ENCODE results near the gene CAMTA1. TPM values are rescaled to one million over a fixed set of nuclear protein-coding genes. Genes with fewer than 3 reads are reported as not detected.
"Not testable (repeated sequence)": the region's sequence is repeated elsewhere in the genome, so short reads cannot be mapped to it uniquely, and the experiment has no call there.

Gene CAMTA1
- total RNA-seq, 2 donors from 2014 or later, result 36.7 to 51.9 TPM

GRCh38 chr1:7705048-7705907, 920.0 kb downstream of the CAMTA1 start:
- Mint-ChIP-seq H3K4me3 (peak overlapping the region; percentile 69), H3K9me3 (no peaks in the 10 kb centered on the region), H3K27ac (peak overlapping the region; percentile 54), H3K27me3 (peaks cover 10% of the 10 kb centered on the region), H3K4me1 (peaks cover 3% of the 10 kb centered on the region), H3K36me3 (ENCODE audit: low read depth) (no peaks in the 10 kb centered on the region)
- no peak for ATAC-seq (replicated peaks)

GRCh38 chr1:7705908-7706216, 920.6 kb downstream of the CAMTA1 start:
- H3K9me3 Mint-ChIP-seq, result no peaks in the 10 kb centered on the region
- ATAC-seq (replicated peaks), result no peak
- peak overlapping the region; percentile 69 for H3K4me3 Mint-ChIP-seq
- peaks cover 3% of the 10 kb centered on the region for H3K4me1 Mint-ChIP-seq
- no peaks in the 10 kb centered on the region for H3K36me3 Mint-ChIP-seq (ENCODE audit: low read depth)
- H3K27ac Mint-ChIP-seq, result no peak overlapping the region
- peaks cover 10% of the 10 kb centered on the region for H3K27me3 Mint-ChIP-seq

DNA sequence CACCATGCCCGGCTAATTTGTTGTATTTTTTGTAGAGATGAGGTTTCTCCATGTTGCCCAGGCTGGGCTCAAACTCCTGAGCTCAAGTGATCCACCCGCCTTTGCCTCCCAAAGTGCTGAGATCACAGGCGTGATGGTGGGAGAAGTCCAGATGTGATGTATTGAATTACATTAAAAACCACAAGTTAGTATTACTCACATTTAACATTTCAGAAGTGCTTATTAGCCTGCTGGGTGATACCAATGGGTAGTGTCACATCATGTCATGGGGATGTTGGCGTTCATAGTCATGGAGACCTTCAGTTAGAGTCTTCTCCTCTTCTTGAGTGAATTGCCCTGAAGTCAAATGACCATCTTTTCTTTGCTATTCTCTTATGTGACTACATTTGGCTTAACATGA, 922.3 kb downstream of the CAMTA1 start:
- H3K4me3 Mint-ChIP-seq, result no peak overlapping the region
- H3K36me3 Mint-ChIP-seq (ENCODE audit: low read depth), result no peaks in the 10 kb centered on the region
- H3K27me3 Mint-ChIP-seq, result peaks cover 10% of the 10 kb centered on the region
- no peak overlapping the region for H3K27ac Mint-ChIP-seq
- no peaks in the 10 kb centered on the region for H3K9me3 Mint-ChIP-seq
- ATAC-seq (replicated peaks), result no peak
- peaks cover 3% of the 10 kb centered on the region for H3K4me1 Mint-ChIP-seq

- not testable (repeated sequence) for H3K27ac Mint-ChIP-seq; H3K36me3 Mint-ChIP-seq (ENCODE audit: low read depth); H3K4me3 Mint-ChIP-seq
Observed at GRCh38 chr1:7708065-7708464, 922.8 kb downstream of the CAMTA1 start.

GRCh38 chr1:7710859-7711258, 925.6 kb downstream of the CAMTA1 start:
- peaks cover 2% of the 10 kb centered on the region for H3K4me1 Mint-ChIP-seq
- no peak for ATAC-seq (replicated peaks)
- H3K36me3 Mint-ChIP-seq (ENCODE audit: low read depth), result no peaks in the 10 kb centered on the region
- no peaks in the 10 kb centered on the region for H3K9me3 Mint-ChIP-seq
- H3K27me3 Mint-ChIP-seq, result peaks cover 3% of the 10 kb centered on the region
- no peak overlapping the region for H3K4me3 Mint-ChIP-seq
- no peak overlapping the region for H3K27ac Mint-ChIP-seq

More at GRCh38 chr1:7708065-7708464, 922.8 kb downstream of the CAMTA1 start:
- not testable (repeated sequence) for H3K4me1 Mint-ChIP-seq; H3K9me3 Mint-ChIP-seq; H3K27me3 Mint-ChIP-seq; ATAC-seq (replicated peaks)

- Mint-ChIP-seq H3K27ac (no peak overlapping the region), H3K36me3 (ENCODE audit: low read depth) (no peaks in the 10 kb centered on the region)
Observed at GRCh38 chr1:7712731-7713323, 927.6 kb downstream of the CAMTA1 start.

DNA sequence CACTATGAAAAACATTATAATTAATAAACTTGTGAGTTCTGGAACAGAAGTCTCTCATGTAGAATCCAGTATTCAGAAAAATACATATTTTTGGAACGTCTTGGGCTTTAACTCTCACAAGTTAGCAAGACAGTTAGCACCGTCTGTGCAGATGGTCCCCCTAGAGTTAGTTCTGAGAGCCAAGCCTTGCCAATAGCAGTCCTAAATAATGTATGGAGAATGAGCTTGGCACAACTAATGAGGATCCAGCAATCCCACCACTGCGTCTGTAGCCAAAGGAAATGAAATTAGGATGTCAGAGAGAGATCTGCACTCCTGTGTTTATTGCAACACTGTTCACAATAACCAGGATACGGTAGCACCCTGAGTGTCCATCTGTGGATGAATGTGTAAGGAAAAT, 931.3 kb downstream of the CAMTA1 start:
- no peaks in the 10 kb centered on the region for H3K9me3 Mint-ChIP-seq
- H3K27ac Mint-ChIP-seq, result no peak overlapping the region
- no peaks in the 10 kb centered on the region for H3K36me3 Mint-ChIP-seq (ENCODE audit: low read depth)
- no peak for ATAC-seq (replicated peaks)
- no peak overlapping the region for H3K4me3 Mint-ChIP-seq
- H3K4me1 Mint-ChIP-seq, result no peaks in the 10 kb centered on the region
- H3K27me3 Mint-ChIP-seq, result no peaks in the 10 kb centered on the region

More at GRCh38 chr1:7712731-7713323, 927.6 kb downstream of the CAMTA1 start:
- no peak for ATAC-seq (replicated peaks)
- Mint-ChIP-seq H3K9me3 (no peaks in the 10 kb centered on the region), H3K27me3 (no peaks in the 10 kb centered on the region), H3K4me3 (no peak overlapping the region), H3K4me1 (no peaks in the 10 kb centered on the region)

- Mint-ChIP-seq H3K4me3 (no peak overlapping the region), H3K9me3 (no peaks in the 10 kb centered on the region), H3K27me3 (no peaks in the 10 kb centered on the region), H3K36me3 (ENCODE audit: low read depth) (no peaks in the 10 kb centered on the region), H3K27ac (no peak overlapping the region), H3K4me1 (no peaks in the 10 kb centered on the region)
- ATAC-seq (replicated peaks), result no peak
Observed at GRCh38 chr1:7717748-7718368, 932.6 kb downstream of the CAMTA1 start.

GRCh38 chr1:7719468-7720094, 934.3 kb downstream of the CAMTA1 start:
- H3K9me3 Mint-ChIP-seq, result no peaks in the 10 kb centered on the region
- no peaks in the 10 kb centered on the region for H3K4me1 Mint-ChIP-seq
- H3K4me3 Mint-ChIP-seq, result no peak overlapping the region
- H3K27ac Mint-ChIP-seq, result no peak overlapping the region
- no peak for ATAC-seq (replicated peaks)
- H3K36me3 Mint-ChIP-seq (ENCODE audit: low read depth), result no peaks in the 10 kb centered on the region
- H3K27me3 Mint-ChIP-seq, result no peaks in the 10 kb centered on the region

GRCh38 chr1:7721940-7722669, 936.9 kb downstream of the CAMTA1 start:
- no peaks in the 10 kb centered on the region for H3K36me3 Mint-ChIP-seq (ENCODE audit: low read depth)
- no peak overlapping the region for H3K4me3 Mint-ChIP-seq
- H3K27me3 Mint-ChIP-seq, result no peaks in the 10 kb centered on the region
- no peak for ATAC-seq (replicated peaks)
- H3K27ac Mint-ChIP-seq, result no peak overlapping the region
- peaks cover 5% of the 10 kb centered on the region for H3K4me1 Mint-ChIP-seq
- no peaks in the 10 kb centered on the region for H3K9me3 Mint-ChIP-seq

- ATAC-seq (replicated peaks), result no peak
- H3K4me1 Mint-ChIP-seq, result peaks cover 5% of the 10 kb centered on the region
Observed at GRCh38 chr1:7722670-7723012, 937.4 kb downstream of the CAMTA1 start.

DNA sequence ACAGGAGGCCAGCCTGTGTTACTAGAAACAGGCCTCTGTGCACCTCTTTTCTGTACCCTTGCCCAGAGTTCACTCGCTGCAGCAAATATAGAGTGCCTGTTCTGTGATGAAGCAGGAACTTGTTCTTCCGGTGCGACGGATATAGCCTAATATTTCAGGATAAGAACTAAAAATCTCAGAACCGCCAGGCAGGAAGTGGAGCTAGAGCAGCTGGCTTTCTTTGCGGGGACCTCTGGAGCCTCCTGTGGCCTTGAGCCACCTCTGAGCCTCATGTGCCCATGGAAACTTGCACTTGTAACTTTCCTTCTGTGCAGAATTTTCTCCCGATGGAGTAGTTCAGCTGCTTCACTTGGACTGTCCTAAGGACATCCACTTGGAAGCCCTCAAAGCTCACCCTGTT, 941.4 kb downstream of the CAMTA1 start:
- ATAC-seq (replicated peaks), result peak; percentile 21
- Mint-ChIP-seq H3K27ac (peak overlapping the region; percentile 9), H3K4me1 (peaks cover 5% of the 10 kb centered on the region), H3K4me3 (peak overlapping the region; percentile 19), H3K9me3 (no peaks in the 10 kb centered on the region), H3K36me3 (ENCODE audit: low read depth) (no peaks in the 10 kb centered on the region), H3K27me3 (no peaks in the 10 kb centered on the region)

More at GRCh38 chr1:7722670-7723012, 937.4 kb downstream of the CAMTA1 start:
- Mint-ChIP-seq H3K36me3 (ENCODE audit: low read depth) (no peaks in the 10 kb centered on the region), H3K27ac (no peak overlapping the region), H3K4me3 (no peak overlapping the region), H3K9me3 (no peaks in the 10 kb centered on the region), H3K27me3 (no peaks in the 10 kb centered on the region)

DNA sequence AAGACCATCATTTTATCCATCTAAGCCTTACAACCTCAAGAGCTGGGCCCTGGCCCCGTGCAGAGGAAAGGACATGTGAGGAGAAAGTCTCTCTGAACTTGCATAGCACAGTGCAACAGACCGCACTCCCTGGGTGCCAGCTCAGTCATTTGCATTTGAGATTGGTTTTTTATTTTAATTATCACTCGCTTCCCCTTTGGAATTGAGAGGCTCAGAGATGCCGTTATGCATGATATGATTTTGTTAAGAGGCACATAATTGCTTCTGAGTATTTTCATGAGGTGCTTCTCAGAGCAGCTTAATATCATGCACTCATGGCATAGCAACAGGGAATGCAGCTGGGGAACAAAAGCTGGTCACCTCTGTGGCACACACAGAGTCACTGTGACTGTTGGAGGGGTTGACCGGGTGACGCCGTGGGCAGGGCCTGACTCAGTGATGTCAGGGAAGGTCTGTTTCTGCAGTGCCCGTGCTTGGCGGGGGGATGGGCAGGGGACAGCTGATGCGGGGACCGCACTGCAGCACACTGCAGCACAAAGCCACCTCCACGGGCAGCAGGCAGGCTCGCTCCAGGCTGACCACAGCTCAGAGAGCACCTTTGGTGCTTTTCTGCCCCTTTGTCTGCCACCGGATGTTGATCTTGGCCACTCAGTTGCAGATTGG, 942.7 kb downstream of the CAMTA1 start:
- no peaks in the 10 kb centered on the region for H3K9me3 Mint-ChIP-seq
- no peaks in the 10 kb centered on the region for H3K27me3 Mint-ChIP-seq
- H3K4me1 Mint-ChIP-seq, result peaks cover 5% of the 10 kb centered on the region

GRCh38 chr1:7729761-7730160, 944.5 kb downstream of the CAMTA1 start:
- no peaks in the 10 kb centered on the region for H3K27me3 Mint-ChIP-seq
- H3K9me3 Mint-ChIP-seq, result no peaks in the 10 kb centered on the region
- H3K4me3 Mint-ChIP-seq, result no peak overlapping the region
- no peaks in the 10 kb centered on the region for H3K36me3 Mint-ChIP-seq (ENCODE audit: low read depth)
- ATAC-seq (replicated peaks), result no peak
- peaks cover 5% of the 10 kb centered on the region for H3K4me1 Mint-ChIP-seq
- no peak overlapping the region for H3K27ac Mint-ChIP-seq

More for the DNA sequence above, 942.7 kb downstream of the CAMTA1 start:
- Mint-ChIP-seq H3K4me3 (no peak overlapping the region), H3K27ac (no peak overlapping the region), H3K36me3 (ENCODE audit: low read depth) (no peaks in the 10 kb centered on the region)
- no peak for ATAC-seq (replicated peaks)

All from activated T-helper 17 cell treated with anti-CD3 and anti-CD28 coated beads, Interleukin-2, amount 50 U/mL, for 72 hours (primary cell).